Measurements from ENCODE around the gene AGRN. TPM values are rescaled to one million over a fixed set of nuclear protein-coding genes. Genes with fewer than 3 reads are reported as not detected.
"Not testable (repeated sequence)": the region's sequence is repeated elsewhere in the genome, so short reads cannot be mapped to it uniquely, and the experiment has no call there.

Gene AGRN
- total and polyA plus RNA-seq, 8 donors, result 3.5 to 459 (median 50.5) TPM

DNA sequence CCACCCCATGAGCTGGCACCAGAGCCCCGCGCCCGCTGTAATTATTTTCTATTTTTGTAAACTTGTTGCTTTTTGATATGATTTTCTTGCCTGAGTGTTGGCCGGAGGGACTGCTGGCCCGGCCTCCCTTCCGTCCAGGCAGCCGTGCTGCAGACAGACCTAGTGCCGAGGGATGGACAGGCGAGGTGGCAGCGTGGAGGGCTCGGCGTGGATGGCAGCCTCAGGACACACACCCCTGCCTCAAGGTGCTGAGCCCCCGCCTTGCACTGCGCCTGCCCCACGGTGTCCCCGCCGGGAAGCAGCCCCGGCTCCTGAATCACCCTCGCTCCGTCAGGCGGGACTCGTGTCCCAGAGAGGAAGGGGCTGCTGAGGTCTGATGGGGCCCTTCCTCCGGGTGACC lies 35.1 kb downstream of the AGRN start:
- Histone ChIP-seq H3K4me1 (peaks cover 18 to 22% (median 21%) of the 10 kb centered on the region in 4 donors), H3K27me3 (peaks cover 8 to 35% (median 24%) of the 10 kb centered on the region in 3 donors), H3K36me3 (peaks cover 6 to 58% (median 51%) of the 10 kb centered on the region in 4 donors), H3K4me3 (no peak overlapping the region), H3K27ac (no peak overlapping the region), H3K9me3 (no peaks in the 10 kb centered on the region)
- intact Hi-C loops (cut with DNase I; ENCODE audit: low total_unique reads), result loop anchor here (5.0 kb wide), 1 partner anchor 78 kb away; no protein-coding TSS in a partner anchor
- TF ChIP-seq POLR2AphosphoS5 (IDR thresholded peaks at IDR 0.05) (no peak), EP300 (IDR thresholded peaks at IDR 0.05) (no peak), CTCF (IDR thresholded peaks at IDR 0.05) (no peak), POLR2A (IDR thresholded peaks at IDR 0.05) (no peak)
- WGBS, 5 donors, result 88 to 92% (median 91%) methylated on average over 18 to 23 of the region's 23 CpGs
- DNase-seq, result no peak

GRCh38 chr1:1055841-1056736 lies 36.2 kb downstream of the AGRN start:
- H3K4me1 ChIP-seq, result peaks cover 22 to 25% (median 24%) of the 10 kb centered on the region in 4 donors
- TF ChIP-seq CTCF (IDR thresholded peaks at IDR 0.05), result no peak
- TF ChIP-seq POLR2A (IDR thresholded peaks at IDR 0.05), result no peak
- TF ChIP-seq POLR2AphosphoS5 (IDR thresholded peaks at IDR 0.05), result no peak
- no peak for TF ChIP-seq EP300 (IDR thresholded peaks at IDR 0.05)
- peaks cover 11 to 46% (median 35%) of the 10 kb centered on the region in 3 donors for H3K27me3 ChIP-seq
- H3K36me3 ChIP-seq, result peaks cover 6 to 47% (median 40%) of the 10 kb centered on the region in 4 donors
- no peak for DNase-seq
- no peak overlapping the region for H3K4me3 ChIP-seq
- intact Hi-C loops (cut with DNase I; ENCODE audit: low total_unique reads), result no loop called here
- H3K27ac ChIP-seq, result no peak overlapping the region
- H3K9me3 ChIP-seq, result no peaks in the 10 kb centered on the region
- 85 to 90% (median 86%) methylated on average over 44 to 50 of the region's 50 CpGs for WGBS, 5 donors

GRCh38 chr1:1057769-1058087 lies 37.8 kb downstream of the AGRN start:
- H3K27ac ChIP-seq; H3K4me3 ChIP-seq; DNase-seq; H3K9me3 ChIP-seq; intact Hi-C loops (cut with DNase I; ENCODE audit: low total_unique reads): not testable (repeated sequence)
- WGBS, 5 donors, result 26 to 53% (median 38%) methylated on average over 14 to 15 of the region's 15 CpGs
- peaks cover 11 to 63% (median 50%) of the 10 kb centered on the region in 3 donors for H3K27me3 ChIP-seq
- H3K36me3 ChIP-seq, result peaks cover 0 to 34% (median 27%) of the 10 kb centered on the region in 4 donors
- peaks cover 29 to 37% (median 36%) of the 10 kb centered on the region in 4 donors for H3K4me1 ChIP-seq

- H3K4me1 ChIP-seq, result peaks cover 30 to 42% (median 40%) of the 10 kb centered on the region in 4 donors
- peaks cover 11 to 69% (median 56%) of the 10 kb centered on the region in 3 donors for H3K27me3 ChIP-seq
- no peak for DNase-seq
These were observed 38.4 kb downstream of the AGRN start for GRCh38 chr1:1058088-1058905.

More at GRCh38 chr1:1058088-1058905, 38.4 kb downstream of the AGRN start:
- H3K9me3 ChIP-seq, result no peaks in the 10 kb centered on the region
- WGBS, 5 donors, result 9 to 19% (median 11%) methylated on average over 24 of the region's 24 CpGs
- no peak overlapping the region for H3K27ac ChIP-seq
- TF ChIP-seq EP300 (IDR thresholded peaks at IDR 0.05) (no peak), POLR2A (IDR thresholded peaks at IDR 0.05) (no peak), POLR2AphosphoS5 (IDR thresholded peaks at IDR 0.05) (no peak), CTCF (IDR thresholded peaks at IDR 0.05) (no peak)
- intact Hi-C loops (cut with DNase I; ENCODE audit: low total_unique reads), result no loop called here
- peaks cover 0 to 28% (median 23%) of the 10 kb centered on the region in 4 donors for H3K36me3 ChIP-seq
- peak overlapping the region in 2 of 4 donors; percentile 54 to 82 for H3K4me3 ChIP-seq
